Measurements from ENCODE around the gene ADGRF4.

ADGRF4 gene

DNA sequence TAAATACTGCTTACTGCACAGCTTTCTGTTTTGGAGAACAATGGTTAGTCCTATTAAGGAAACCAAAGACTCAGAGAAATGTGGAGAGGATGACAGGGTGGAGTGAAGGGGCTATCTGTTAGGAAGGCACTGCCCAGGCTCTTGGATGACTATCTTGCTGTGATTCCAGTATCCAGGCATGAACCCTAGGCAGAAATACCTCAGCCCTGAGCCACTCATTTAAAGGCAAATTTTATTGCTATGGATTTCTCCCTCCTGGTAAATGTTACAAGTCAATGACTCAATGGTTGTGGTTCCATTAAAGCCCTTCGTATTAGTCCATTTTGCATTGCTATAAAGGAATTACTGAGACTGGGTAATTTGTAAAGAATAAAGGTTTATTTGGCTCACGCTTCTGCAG, 25.9 kb downstream of the ADGRF4 start:
- H4K12ac ChIP-seq (ENCODE audit: low read depth, low read length), result no peak overlapping the region
- peak; percentile 50 to 70 for DNase-seq
- H3K4me2 ChIP-seq (ENCODE audit: low read length), result no peak overlapping the region
- no peak overlapping the region for H2AFZ ChIP-seq (ENCODE audit: insufficient read depth, low read length, poor library complexity)
- no peak overlapping the region for H3K27ac ChIP-seq (ENCODE audit: low read depth, low read length)
- H3K4ac ChIP-seq (ENCODE audit: low read depth, low read length), result no peak overlapping the region
- no peak overlapping the region for H2AK5ac ChIP-seq (ENCODE audit: low read length)
- no peak overlapping the region for H3K18ac ChIP-seq (ENCODE audit: low read length)
- no peak overlapping the region for H2BK5ac ChIP-seq (ENCODE audit: low read depth, low read length, poor library complexity)
- no peak overlapping the region for H2BK12ac ChIP-seq (ENCODE audit: low read length)
- H2BK120ac ChIP-seq (ENCODE audit: insufficient read depth, low read length, poor library complexity), result no peak overlapping the region
- no peak overlapping the region for H4K8ac ChIP-seq (ENCODE audit: low read depth, low read length)
- WGBS (ENCODE audit: extremely low coverage, insufficient coverage, insufficient read length), result no CpG with 5 or more reads among the region's 2 CpGs
- no peaks in the 10 kb centered on the region for H3K27me3 ChIP-seq (ENCODE audit: insufficient read depth, low read length)
- no peak overlapping the region for H3K9ac ChIP-seq (ENCODE audit: low read length)
- no peak overlapping the region for H3K4me3 ChIP-seq (ENCODE audit: low read depth, low read length)
- no peaks in the 10 kb centered on the region for H3K36me3 ChIP-seq (ENCODE audit: control insufficient read depth in 1 of 2, insufficient read depth in 2 of 2, low read length in 2 of 2)
- no peak overlapping the region for H4K91ac ChIP-seq (ENCODE audit: low read depth, low read length)
- no peaks in the 10 kb centered on the region for H3K9me3 ChIP-seq (ENCODE audit: insufficient read depth, low read depth, low read length)
- H3K4me1 ChIP-seq (ENCODE audit: control insufficient read depth in 1 of 2, insufficient read depth in 2 of 2, low read length in 2 of 2), result peaks cover 0 to 3% of the 10 kb centered on the region in 2 experiments
- no peaks in the 10 kb centered on the region for H3K79me2 ChIP-seq (ENCODE audit: control insufficient read depth, insufficient read depth, low read length, poor library complexity)
- no peak overlapping the region for H3K23ac ChIP-seq (ENCODE audit: low read length)
- H3K14ac ChIP-seq (ENCODE audit: low read length), result no peak overlapping the region
- H3K79me1 ChIP-seq (ENCODE audit: low read length), result no peaks in the 10 kb centered on the region

DNA sequence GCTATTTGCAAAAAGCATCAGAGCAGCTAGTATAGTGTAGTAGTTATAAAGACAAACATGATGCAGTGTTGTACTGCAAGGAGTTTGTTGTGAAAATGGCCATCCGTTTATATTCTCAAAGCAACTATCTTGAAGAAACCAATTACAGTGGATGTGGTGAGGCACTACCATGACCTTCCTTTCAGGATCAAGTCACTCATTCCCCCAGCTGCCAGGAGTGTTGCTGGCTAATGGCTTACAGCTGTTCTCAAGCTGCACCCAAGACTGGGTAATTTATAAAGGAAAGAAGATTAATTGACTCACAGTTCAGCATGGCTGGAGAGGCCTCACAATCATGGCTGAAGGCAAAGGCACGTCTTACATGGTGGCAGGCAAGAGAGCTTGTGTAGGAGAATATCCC, 29.0 kb downstream of the ADGRF4 start:
- no peak overlapping the region for H2BK12ac ChIP-seq (ENCODE audit: low read length)
- no peaks in the 10 kb centered on the region for H3K36me3 ChIP-seq (ENCODE audit: control insufficient read depth in 1 of 2, insufficient read depth in 2 of 2, low read length in 2 of 2)
- H4K12ac ChIP-seq (ENCODE audit: low read depth, low read length), result no peak overlapping the region
- H2AFZ ChIP-seq (ENCODE audit: insufficient read depth, low read length, poor library complexity), result no peak overlapping the region
- no peak overlapping the region for H2AK5ac ChIP-seq (ENCODE audit: low read length)
- no peak overlapping the region for H2BK120ac ChIP-seq (ENCODE audit: insufficient read depth, low read length, poor library complexity)
- H3K79me2 ChIP-seq (ENCODE audit: control insufficient read depth, insufficient read depth, low read length, poor library complexity), result no peaks in the 10 kb centered on the region
- H3K9ac ChIP-seq (ENCODE audit: low read length), result no peak overlapping the region
- no peak overlapping the region for H3K14ac ChIP-seq (ENCODE audit: low read length)
- H3K4ac ChIP-seq (ENCODE audit: low read depth, low read length), result no peak overlapping the region
- no peak overlapping the region for H4K91ac ChIP-seq (ENCODE audit: low read depth, low read length)
- H3K4me1 ChIP-seq (ENCODE audit: control insufficient read depth in 1 of 2, insufficient read depth in 2 of 2, low read length in 2 of 2), result peaks cover 0 to 6% of the 10 kb centered on the region in 2 experiments
- H2BK5ac ChIP-seq (ENCODE audit: low read depth, low read length, poor library complexity), result no peak overlapping the region
- no peak overlapping the region for H3K18ac ChIP-seq (ENCODE audit: low read length)
- no peak overlapping the region for H3K4me3 ChIP-seq (ENCODE audit: low read depth, low read length)
- H3K27ac ChIP-seq (ENCODE audit: low read depth, low read length), result no peak overlapping the region
- no peaks in the 10 kb centered on the region for H3K27me3 ChIP-seq (ENCODE audit: insufficient read depth, low read length)
- WGBS (ENCODE audit: extremely low coverage, insufficient coverage, insufficient read length), result no CpG with 5 or more reads among the region's 2 CpGs
- no peaks in the 10 kb centered on the region for H3K9me3 ChIP-seq (ENCODE audit: insufficient read depth, low read depth, low read length)
- no peaks in the 10 kb centered on the region for H3K79me1 ChIP-seq (ENCODE audit: low read length)
- no peak overlapping the region for H4K8ac ChIP-seq (ENCODE audit: low read depth, low read length)
- no peak overlapping the region for H3K23ac ChIP-seq (ENCODE audit: low read length)
- no peak overlapping the region for H3K4me2 ChIP-seq (ENCODE audit: low read length)
- no peak for DNase-seq

DNA sequence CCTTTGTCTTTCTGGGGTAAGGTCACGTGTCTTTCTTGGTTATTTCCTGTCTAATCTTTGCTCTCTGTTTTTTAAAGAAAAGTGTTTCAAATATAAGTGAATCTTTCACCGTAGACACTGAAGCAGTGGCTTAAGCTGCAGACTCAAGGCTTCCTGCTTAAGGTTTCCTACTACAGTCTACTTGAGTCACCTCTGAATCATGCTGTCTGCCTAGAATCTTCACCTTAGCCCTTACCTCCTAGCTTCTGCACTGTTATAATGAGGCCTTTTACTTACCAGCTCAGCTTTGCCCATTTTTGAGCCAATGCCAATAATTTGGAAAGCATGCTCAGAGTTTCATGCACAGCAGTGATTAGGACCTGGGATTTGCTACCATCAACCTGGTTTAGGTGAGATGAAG, 30.6 kb downstream of the ADGRF4 start:
- H2BK12ac ChIP-seq (ENCODE audit: low read length), result no peak overlapping the region

DNA sequence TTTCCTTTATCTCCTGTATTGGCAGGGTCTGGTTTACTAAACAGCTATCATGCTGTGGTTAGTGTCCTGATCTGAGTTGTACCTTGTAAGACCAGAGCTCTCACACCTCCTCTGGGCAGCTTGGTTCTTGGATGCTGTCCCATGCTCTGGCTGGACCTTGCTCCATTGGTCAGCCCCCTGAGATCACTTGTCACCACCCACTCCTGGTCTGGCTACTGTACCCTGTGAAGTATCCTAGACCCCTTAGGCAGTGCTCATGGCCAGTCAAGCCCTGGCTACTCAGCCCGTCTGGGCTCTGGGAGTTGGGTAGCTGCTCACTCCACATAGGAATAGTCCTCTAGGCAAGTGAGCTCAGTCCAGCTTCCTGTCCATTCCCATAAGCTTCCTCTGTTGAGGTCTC, 31.1 kb downstream of the ADGRF4 start:
- Histone ChIP-seq H3K23ac (ENCODE audit: low read length) (no peak overlapping the region), H3K27ac (ENCODE audit: low read depth, low read length) (no peak overlapping the region), H3K79me1 (ENCODE audit: low read length) (no peaks in the 10 kb centered on the region), H3K14ac (ENCODE audit: low read length) (no peak overlapping the region), H2BK12ac (ENCODE audit: low read length) (no peak overlapping the region), H3K79me2 (ENCODE audit: control insufficient read depth, insufficient read depth, low read length, poor library complexity) (no peaks in the 10 kb centered on the region), H3K4me1 (ENCODE audit: control insufficient read depth in 1 of 2, insufficient read depth in 2 of 2, low read length in 2 of 2) (peaks cover 0 to 6% of the 10 kb centered on the region in 2 experiments), H3K4ac (ENCODE audit: low read depth, low read length) (no peak overlapping the region), H3K4me3 (ENCODE audit: low read depth, low read length) (no peak overlapping the region), H3K4me2 (ENCODE audit: low read length) (no peak overlapping the region), H3K36me3 (ENCODE audit: control insufficient read depth in 1 of 2, insufficient read depth in 2 of 2, low read length in 2 of 2) (no peaks in the 10 kb centered on the region), H2BK120ac (ENCODE audit: insufficient read depth, low read length, poor library complexity) (no peak overlapping the region), H2BK5ac (ENCODE audit: low read depth, low read length, poor library complexity) (no peak overlapping the region), H3K18ac (ENCODE audit: low read length) (no peak overlapping the region), H4K8ac (ENCODE audit: low read depth, low read length) (no peak overlapping the region), H3K9me3 (ENCODE audit: insufficient read depth, low read depth, low read length) (no peaks in the 10 kb centered on the region), H2AFZ (ENCODE audit: insufficient read depth, low read length, poor library complexity) (no peak overlapping the region), H2AK5ac (ENCODE audit: low read length) (no peak overlapping the region), H3K9ac (ENCODE audit: low read length) (no peak overlapping the region), H4K91ac (ENCODE audit: low read depth, low read length) (no peak overlapping the region), H3K27me3 (ENCODE audit: insufficient read depth, low read length) (no peaks in the 10 kb centered on the region), H4K12ac (ENCODE audit: low read depth, low read length) (no peak overlapping the region)
- no peak for DNase-seq
- WGBS (ENCODE audit: extremely low coverage, insufficient coverage, insufficient read length), result no CpG with 5 or more reads among the region's 1 CpG

More for the DNA sequence above, 30.6 kb downstream of the ADGRF4 start:
- Histone ChIP-seq H3K9me3 (ENCODE audit: insufficient read depth, low read depth, low read length) (no peaks in the 10 kb centered on the region), H3K36me3 (ENCODE audit: control insufficient read depth in 1 of 2, insufficient read depth in 2 of 2, low read length in 2 of 2) (no peaks in the 10 kb centered on the region), H3K9ac (ENCODE audit: low read length) (no peak overlapping the region), H3K4me2 (ENCODE audit: low read length) (no peak overlapping the region), H3K27ac (ENCODE audit: low read depth, low read length) (peak overlapping the region; percentile 11), H3K79me1 (ENCODE audit: low read length) (no peaks in the 10 kb centered on the region), H3K18ac (ENCODE audit: low read length) (no peak overlapping the region), H3K4ac (ENCODE audit: low read depth, low read length) (no peak overlapping the region), H2AK5ac (ENCODE audit: low read length) (no peak overlapping the region), H3K27me3 (ENCODE audit: insufficient read depth, low read length) (no peaks in the 10 kb centered on the region), H4K91ac (ENCODE audit: low read depth, low read length) (no peak overlapping the region), H2BK5ac (ENCODE audit: low read depth, low read length, poor library complexity) (no peak overlapping the region), H4K8ac (ENCODE audit: low read depth, low read length) (no peak overlapping the region), H3K79me2 (ENCODE audit: control insufficient read depth, insufficient read depth, low read length, poor library complexity) (no peaks in the 10 kb centered on the region), H2AFZ (ENCODE audit: insufficient read depth, low read length, poor library complexity) (no peak overlapping the region), H4K12ac (ENCODE audit: low read depth, low read length) (no peak overlapping the region), H2BK120ac (ENCODE audit: insufficient read depth, low read length, poor library complexity) (no peak overlapping the region), H3K4me3 (ENCODE audit: low read depth, low read length) (no peak overlapping the region), H3K4me1 (ENCODE audit: control insufficient read depth in 1 of 2, insufficient read depth in 2 of 2, low read length in 2 of 2) (peaks cover 0 to 6% of the 10 kb centered on the region in 2 experiments), H3K23ac (ENCODE audit: low read length) (no peak overlapping the region), H3K14ac (ENCODE audit: low read length) (no peak overlapping the region)
- no CpG with 5 or more reads among the region's 2 CpGs for WGBS (ENCODE audit: extremely low coverage, insufficient coverage, insufficient read length)
- peak in 1 of 2 donors; percentile 54 for DNase-seq
